ENCODE data around the gene SMC1B.

The SMC1B gene

DNA sequence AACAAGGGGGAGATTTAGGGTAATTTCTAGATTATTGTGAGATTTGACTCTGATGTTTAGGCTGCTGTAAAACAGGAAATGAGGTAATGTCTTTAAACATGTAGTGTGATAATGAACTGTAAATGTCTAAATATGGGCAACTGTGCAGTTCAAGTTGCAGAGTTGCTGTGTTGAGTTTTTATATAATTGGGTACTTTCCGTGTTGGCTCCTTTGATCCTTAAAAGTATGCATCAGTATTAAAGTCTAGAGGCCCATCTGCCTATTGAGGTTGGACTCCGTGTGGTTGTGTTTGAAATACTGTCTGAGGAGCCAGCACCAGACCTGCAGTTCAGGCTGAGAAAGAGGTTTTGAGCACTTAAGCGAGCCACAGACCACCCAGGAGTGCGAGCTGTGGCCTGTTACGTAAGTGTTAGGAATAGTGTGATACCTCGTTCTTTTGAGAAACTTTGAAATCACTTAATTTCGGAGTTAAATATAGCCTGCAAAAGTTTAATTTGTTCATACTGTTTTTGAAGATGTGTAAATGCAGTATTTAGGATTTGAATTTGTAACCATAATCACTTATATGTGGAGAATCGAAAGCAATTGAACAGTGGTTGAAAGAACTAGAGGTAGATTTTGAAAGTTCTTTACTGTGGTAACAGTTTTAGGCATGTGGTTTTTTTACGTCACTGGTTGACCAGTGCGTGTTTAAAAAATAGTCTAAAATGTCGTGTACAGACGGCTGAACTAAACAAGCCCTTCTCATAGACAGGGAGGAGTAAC lies 94.7 kb downstream of the SMC1B start:
- peak; percentile 65 for DNase-seq

DNA sequence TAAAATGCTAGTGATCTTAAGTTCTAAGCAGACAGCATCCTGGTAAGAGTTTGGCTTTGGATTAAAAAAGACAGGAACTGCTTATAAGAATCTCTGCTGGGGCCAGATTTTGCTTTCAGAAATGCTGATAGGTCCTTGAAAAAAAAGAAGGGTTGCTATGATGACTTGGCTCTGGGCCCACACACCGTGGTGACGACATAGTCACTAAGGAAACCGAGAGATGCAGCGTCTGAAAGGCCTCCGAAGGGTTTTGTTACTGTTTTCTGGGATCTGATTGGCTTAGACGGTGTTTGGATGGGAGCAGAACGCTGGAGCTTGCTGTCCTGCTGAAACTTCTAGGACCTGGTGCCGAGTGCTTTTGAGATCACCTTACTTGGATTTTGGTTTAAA lies 95.2 kb downstream of the SMC1B start:
- peak; percentile 86 for DNase-seq

DNA sequence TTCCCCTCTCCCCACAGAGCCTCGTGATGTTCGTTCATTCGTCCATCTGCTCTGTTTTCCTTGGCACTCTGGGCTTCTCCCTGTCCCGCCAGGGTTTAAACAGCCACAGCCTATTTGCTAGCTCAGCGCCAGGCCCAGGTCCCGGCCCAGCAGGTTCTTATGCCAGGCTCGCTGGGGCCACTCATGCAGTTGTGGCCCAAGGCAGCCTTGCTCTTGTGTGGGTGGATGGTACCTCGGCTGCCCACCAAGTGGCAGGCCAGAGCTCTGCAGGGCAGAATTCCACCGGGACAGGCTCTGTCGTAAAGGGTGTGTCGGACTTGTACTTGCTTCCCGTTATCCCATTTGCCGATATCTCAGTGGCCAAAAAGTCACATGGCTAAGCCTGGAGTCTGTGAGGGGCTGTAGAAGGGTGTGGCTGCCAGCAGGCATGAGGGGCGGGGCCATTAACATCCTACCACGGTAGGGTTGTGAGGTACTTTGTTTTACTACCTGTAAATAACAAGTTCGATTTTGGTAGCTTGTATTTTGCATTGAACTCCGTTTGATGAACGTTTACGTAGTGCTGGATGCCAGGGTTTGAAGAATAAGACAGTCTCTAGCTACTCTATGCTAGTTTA lies 95.7 kb downstream of the SMC1B start:
- peak; percentile 56 for DNase-seq

DNA sequence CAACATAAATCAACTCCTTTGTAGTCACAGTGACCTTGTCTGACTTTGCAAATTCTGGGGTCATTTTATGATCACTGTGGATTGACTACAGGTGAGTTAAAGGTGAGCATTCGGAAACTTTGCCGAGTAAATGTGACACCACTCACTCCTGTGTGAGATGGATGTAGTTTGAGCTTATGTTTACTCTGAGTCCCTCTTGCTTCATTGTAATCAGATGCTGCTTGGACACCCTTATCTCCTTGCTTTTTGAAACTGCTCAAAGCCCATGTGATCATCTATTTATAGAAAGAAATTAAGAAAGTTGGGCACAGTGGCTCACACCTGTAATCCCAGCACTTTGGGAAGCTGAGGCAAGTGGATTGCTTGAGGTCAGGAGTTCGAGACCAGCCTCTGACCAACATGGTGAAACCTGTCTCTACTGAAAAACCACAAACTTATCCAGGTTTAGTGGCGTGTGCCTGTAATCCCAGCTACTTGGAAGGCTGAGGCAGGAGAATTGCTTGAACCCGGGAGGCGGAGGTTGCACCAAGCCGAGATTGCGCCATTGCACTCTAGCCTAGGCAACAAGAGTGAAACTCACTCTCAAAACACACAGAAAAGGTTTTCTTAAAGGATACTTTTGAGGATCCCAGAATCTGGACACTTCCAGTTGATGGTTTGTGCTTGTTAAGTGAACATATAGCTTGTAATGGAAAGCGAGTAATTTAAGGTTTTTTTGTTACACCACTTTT lies 96.4 kb downstream of the SMC1B start:
- no peak for DNase-seq

DNA sequence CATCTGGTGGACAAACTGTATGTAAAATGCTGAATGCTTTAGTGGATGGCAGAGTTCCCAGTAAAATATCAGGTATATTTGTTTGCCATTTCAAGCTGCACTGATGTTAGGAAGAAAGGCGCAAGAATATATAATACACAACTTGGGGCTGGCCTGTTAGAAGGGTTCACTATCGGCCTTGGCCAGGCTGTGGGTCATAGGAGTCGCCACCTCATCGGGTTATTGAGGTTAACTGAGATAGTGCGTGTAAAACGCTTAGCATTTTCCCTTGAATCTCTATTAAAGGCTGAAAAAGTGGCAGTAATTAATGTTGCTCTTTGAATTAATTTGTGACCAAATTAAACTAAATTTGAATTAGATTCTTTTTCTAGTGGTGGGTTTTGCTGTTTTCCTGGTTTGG lies 98.6 kb downstream of the SMC1B start:
- no peak for DNase-seq

DNA sequence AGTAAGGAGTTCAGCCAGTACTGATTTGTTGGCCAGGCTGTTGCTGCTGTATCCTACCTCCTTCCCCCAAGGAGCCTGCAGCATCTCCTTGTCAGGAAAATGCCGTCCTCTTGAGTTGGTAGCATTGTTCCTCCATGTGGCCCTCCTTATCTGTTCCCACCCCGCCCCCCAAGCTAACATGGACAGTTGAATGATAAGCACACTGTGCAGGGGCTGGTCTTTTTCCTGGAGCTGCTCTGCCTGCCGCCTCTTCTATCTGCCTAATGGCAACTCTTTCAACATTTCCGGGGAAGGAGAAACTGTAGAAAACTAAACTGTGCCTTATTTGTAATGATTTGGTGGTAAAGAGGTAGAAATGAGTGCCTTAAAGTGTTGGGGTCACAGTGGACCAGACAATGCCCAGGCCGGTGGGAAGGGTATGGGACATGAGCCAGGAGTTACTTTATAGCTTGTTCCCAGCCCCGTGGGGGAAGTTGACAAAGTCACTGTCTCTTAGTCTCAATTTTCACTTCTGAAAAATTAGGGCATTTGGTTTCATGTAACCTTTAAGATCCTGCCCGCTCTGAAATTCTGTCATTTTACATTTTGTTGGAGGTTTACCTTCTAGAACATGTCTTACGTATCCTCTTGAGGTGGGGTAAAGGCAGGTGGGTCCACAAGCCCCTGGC lies 99.2 kb downstream of the SMC1B start:
- DNase-seq, result no peak

DNA sequence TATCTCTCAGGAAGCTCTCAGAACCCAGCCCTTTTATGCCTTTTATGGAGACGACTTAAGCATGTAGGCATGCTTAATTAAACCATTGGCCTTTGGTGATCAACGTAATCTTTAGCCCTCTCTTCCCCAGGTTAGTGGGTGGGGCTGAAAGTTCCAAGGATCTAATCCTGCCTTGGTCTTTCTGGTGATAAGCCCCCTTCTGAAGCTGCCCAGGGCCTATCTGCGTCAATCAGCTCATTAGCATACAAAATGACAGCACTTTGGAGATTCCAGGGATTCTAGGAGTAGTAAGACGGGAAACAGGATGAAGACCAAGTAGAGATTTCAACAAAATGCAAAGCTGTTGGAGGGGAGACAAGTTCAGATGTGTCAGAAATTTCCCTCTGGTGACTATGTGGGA lies 100.5 kb downstream of the SMC1B start:
- DNase-seq, result no peak

DNA sequence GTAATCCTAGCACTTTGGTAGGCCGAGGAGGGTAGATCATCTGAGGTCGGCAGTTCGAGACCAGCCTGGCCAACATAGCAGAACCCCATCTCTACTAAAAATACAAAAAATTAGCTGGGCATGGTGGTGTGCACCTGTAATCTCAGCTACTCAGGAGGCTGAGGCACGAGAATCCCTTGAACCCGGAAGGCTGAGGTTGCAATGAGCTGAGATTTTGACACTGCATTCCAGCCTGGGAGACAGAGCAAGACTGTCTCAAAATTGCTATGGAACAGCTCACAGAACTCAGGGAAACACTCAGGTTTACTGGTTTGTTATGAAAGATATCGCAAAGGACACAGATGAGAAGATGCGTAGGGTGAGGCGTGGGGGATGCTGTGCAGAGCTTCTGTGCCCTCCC lies 101.0 kb downstream of the SMC1B start:
- DNase-seq, result no peak

DNA sequence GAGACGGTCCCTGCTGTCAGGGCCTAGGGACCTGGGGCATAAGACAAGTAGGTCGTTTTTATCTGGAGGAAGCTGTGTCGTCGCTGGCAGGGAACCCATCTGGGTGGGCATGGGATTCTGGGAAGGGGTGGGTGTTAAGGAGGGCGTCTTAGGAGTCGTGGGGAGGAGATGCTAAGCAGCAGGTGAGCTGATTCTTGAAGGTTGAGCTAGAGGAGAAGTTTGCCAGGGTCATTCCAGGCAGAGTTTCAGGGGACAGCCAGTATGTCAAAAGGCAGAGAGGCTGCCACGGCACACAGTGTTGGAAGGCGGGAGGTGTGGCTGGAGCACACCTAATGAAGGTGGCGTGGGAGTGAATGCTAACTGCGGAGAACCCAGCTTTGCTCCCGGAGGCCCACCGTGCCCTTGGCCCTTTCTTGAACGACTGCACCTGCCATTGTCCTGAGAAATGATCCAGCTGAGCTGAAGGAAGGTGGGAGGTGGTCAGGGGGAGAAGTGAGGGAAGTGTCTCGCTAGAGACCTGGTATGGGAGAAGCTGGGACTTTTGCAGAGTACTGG lies 102.3 kb downstream of the SMC1B start:
- DNase-seq, result no peak

- peak; percentile 35 for DNase-seq
Measured at GRCh38 chr22:45310331-45310976, 102.9 kb downstream of the SMC1B start.

DNA sequence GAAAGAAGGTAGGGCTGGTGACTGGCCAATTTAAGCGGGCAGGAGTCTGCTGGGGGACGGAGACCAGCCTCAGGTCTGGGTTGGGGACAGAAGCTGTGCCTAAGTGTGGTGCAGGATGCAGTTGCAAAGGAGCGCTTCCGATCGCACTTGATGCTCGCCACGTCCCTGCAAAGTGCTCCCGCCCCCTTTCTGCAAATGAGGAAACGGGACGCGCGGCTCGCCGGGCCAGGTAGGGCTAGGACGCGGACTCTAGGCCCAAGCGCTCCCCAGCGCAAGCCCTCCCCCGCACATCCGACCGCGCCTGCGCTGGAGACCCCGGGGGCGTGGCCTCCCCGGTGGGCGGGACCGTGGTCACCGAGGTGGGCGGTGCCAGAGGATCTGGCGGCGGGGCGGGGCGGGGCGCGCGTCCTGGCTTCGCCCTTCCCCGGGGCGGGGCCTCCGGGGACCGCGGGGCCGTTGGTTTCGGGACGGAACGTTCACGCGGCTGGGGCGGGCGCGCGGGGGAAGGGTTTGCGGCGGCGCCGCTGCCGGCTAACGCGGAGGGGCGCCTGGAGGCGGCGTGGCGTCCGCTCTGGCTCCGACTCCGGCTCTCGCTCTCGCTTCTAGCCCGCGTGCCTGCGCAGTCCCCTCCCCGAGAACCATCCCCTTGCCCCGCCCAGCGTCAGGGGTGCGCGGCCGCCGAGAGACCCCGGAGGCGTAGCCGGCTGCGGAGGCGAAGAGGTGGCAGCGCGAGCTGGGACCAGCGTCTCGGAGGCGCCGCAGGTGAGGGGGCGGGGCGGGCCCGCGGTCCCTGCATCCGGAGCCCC lies 103.8 kb downstream of the SMC1B start, which contains the start of gene FAM118A:
Gene FAM118A, plus strand, starts transcription at position 513 of the 806 bp plus-strand sequence. CDS start 12,446 bp downstream, outside the sequence.
- peak; percentile 100 for DNase-seq

DNA sequence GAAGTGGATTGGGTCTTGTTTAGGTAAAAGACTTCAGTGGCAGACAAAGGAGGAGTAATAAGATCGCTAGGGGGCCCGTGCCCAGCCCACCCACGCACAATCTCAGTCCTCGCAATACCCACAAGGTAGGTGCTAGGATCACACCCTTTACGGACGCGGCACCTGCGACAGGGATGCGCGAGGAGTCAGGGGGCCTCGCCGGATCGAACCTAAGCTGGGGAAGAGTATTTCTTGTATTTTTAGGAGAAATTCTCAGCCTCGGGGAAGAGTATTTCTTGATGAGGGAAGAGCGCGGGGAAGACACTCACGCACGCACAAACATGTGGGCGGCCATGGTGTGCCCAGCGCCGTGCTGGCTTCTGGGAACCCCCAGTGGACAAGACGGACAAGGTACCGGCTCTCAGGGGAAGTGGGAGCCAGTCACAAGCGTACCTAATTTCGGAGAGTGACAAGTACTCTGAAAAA lies 104.4 kb downstream of the SMC1B start:
- DNase-seq, result no peak

DNA sequence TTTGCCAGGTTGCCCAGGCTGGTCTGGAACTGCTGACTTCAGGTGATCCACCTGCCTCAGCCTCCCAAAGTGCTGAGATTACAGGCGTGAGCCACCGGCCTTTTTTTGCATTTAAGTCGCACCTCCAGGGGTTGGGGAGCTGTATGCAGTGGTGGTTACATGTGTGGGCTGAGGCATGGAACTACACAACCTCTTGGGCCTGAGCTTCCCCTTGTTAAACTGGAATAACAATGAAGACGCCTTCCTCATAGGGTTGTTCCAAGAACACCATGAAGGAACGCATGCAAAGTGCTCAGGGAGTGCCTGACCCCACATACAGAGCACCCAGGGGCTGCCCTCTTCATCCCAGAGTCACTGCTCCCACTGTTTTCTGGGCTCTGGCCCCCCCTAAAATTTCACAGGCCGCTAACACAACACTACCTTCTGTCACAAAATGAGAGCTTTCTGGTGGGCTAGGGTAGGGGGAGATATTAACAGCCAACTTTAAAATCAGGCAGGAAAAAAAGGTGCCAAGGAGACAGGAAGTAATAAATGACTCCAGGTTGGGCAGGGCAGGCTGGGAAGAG lies 104.9 kb downstream of the SMC1B start:
- no peak for DNase-seq

DNA sequence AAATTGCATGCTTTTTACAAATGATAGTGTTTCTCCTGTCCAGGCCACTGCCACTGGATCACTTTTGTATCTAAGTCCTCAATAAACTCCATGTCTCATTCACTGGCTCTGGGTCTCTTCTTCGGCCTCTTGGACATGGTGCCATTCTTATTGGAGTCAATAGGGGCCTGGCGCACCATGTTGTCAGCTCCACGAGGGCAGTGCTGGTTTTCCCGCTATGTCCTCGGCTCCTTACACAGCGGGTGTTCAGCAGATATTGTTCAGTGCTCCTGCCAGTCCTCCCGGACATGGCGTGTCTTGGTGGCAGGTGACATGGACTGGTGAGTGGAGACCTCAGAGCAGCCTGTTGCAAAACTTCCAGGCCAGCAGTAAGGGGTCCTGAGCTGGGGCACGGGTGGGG lies 107.3 kb downstream of the SMC1B start:
- DNase-seq, result no peak

- no peak for DNase-seq
Measured at GRCh38 chr22:45305456-45306075, 107.8 kb downstream of the SMC1B start.

DNA sequence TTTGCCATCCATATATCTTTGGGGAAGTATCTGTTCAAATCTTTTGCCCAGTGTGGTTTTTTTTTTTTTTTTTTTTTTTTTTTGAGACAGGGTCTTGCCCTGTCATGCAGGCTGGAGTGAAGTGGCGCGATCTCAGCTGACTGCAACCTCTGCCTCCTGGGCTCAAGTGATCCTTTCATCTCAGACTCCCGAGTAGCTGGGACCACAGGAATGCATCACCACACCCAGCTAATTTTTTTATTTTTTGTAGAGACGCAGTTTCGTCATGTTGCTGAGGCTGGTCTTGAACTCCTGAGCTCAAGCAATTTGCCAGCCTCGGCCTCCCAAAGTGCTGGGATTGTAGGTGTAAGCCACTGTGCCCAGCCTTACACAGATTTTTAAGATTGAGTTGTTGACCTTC lies 108.4 kb downstream of the SMC1B start:
- DNase-seq, result no peak

DNA sequence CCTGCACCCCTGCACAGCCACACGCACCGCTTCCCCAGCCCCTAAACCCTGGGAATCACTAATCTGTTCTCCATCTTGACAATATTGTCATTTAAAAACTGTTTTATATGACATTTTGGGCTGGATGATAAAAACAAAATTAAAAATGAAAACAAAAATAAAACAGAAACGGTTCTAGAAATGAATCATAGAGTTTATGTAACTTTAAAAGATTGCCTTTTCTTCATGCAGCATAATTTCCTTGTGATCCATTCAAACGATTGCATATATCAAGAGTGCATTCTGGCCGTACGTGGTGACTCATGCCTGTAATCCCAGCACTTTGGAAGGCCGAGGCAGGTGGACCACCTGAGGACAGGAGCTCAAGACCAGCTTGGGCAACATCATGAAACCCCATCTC lies 110.2 kb downstream of the SMC1B start:
- no peak for DNase-seq

DNA sequence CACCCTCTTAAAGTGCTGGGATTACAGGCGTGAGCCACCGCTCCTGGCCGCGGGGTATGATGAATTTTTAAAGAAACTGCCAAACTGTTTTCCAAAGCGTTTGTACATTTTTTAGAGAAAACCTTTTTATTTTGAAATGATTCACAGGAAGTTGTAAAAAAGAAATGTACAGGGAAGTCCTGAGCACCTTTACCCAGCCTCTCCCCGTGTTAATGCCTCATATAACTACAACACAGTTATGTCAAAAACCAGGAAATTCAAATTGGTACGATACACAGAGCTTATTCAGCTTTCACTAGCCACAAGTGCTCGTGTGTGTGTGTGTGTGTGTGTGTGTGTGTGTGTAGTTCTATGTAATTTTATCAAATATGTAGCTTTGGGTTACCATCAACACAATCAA lies 110.6 kb downstream of the SMC1B start:
- DNase-seq, result no peak

- DNase-seq, result no peak
Measured at GRCh38 chr22:45298934-45299505, 114.4 kb downstream of the SMC1B start.

DNA sequence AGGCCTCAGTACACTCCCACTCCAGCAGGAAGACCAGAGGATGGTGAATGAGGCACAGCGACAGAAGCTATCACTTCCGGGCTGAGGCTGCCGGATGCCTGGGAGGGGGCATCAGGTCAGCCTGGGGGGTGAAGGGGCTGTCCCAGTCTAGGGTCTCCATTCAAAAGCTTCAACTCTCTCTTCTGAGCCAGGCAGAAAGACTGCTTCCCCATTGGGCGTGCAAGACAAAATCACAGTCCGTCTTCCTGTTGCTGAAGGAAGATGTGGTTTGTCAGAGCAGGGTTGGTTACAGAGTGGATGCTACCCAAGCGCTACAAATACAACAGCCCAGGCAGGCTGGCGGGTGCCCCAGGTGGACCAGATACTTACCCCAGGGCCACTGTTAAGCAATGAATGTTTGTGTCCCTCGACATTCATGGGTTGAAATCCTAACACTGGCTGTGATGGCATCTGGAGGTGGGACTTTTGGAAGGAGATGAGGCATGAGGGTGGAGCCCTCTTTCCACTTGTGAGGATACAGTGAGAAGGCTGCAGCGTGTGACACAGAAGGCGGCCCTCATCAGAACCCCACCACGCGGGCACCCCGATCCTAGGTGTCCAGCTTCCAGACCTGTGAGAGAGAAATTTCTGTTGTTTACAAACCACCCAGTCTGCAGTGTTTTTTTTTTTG lies 116.6 kb downstream of the SMC1B start:
- peak; percentile 54 for DNase-seq
